ENCODE results near the gene TNS2.
"Not testable (repeated sequence)": the region's sequence is repeated elsewhere in the genome, so short reads cannot be mapped to it uniquely, and the experiment has no call there.

TNS2 gene

GRCh38 chr12:53049571-53050318, at the start of gene TNS2:
TNS2 (plus strand) TSS chr12:53050065; CDS start chr12:53050186, 121 bp downstream.
- no peak for DNase-seq

DNA sequence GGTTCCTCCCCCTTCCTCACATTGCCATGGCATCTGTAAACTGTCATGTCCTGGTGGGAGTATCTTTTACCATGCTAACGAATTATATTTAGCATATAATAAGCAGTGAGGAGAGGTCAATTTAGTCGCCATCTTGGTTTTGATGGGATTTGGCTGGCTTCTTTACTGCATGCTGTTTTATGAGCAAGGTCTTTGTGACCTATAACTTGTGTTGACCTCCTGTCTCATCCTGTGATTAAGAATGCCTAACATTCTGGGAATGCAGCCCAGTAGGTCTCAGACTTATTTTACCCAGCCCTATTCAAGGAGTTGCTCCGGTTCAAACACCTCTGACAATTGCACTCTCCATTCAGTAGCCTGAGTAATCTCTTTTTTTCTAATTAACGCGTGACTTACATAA, 45.7 kb upstream of the TNS2 start:
- DNase-seq = no peak

DNA sequence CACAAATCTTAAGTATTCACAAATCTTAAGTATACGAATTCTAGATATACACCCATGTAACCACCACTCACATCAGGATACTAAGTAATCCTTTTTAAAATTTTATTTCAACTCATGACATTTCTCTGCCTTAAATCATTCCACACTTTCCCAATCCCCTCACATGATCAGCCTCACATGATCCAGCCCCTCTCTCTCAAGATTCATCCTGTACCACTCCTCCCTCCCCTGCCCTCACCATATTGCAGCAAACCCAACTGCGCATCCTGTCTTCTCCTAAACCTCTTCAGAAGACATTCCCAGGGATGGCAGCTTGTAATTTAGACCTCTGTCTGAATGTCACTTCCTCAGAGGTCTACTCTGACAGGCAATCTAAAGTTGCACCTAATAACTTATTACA, 45.3 kb upstream of the TNS2 start:
- no peak for DNase-seq

GRCh38 chr12:53005215-53005985, 44.5 kb upstream of the TNS2 start:
- DNase-seq = peak in 1 of 4 experiments; percentile 4

DNA sequence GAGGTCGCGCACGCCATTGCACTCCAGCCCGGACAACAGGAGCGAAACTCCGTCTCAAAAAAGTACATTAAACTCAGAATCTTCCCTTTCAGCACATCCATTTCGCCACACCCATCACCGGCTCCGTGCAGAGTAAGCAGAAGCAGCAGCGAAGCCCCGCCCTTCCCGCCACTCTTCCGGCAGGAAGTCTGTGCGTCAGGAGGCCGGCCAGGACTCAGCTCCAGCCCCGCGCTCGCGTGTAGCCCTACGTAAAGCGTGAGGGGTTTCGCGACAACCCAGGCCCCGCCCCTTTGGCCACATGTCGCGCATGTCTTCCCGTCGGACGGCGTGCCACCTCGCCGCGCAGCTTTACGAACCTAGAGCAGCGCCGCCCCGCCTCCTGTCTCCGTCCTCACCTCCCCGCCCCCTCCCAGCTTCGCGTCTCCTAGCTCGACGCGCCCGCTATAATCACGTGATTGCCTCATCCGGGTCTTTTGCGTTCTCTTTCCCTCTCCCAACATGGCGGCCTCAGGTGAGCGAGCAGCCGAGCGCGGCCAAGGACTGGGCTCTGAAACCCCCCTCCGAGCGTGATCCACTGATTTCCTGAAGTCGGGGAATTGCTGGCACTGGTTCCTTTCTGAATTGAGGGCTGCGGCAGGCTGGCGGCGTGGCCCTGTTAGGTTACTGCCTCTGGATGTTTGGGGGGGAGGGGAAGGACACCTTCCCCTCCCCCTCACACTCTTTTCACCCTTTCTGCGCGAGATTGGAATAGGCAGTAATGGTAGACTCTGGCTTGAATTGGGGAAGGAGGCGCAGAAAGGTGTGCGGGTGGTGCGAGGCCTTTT, 43.7 kb upstream of the TNS2 start, which contains the start of gene EIF4B:
TSS of gene EIF4B (plus strand) at position 471 of the 824 bp plus-strand sequence. CDS start at position 499, 28 bp downstream.
- peak; percentile 98 to 99 (median 98) for DNase-seq

- peak; percentile 52 to 71 (median 68) for DNase-seq
These were observed 43.0 kb upstream of the TNS2 start for GRCh38 chr12:53006810-53007309.

- no peak for DNase-seq
These were observed 42.5 kb upstream of the TNS2 start for GRCh38 chr12:53007343-53007742.

DNA sequence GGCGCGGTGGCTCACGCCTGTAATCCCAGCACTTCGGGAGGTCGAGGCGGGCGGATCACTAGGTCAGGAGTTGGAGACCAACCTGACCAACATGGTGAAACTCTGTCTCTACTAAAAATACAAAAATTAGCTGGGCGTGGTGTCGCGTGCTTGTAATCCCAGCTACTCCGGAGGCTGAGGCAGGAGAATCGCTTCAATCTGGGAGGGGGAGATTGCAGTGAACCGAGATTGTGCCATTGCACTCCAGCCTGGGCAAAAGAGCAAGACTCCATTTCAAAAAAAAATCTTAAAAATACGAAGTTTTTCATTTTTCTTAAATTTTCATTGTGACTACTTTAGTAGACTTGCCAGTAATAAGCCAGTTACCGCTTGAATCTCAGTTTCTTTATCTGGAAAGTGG, 41.1 kb upstream of the TNS2 start:
- not testable (repeated sequence) for DNase-seq

DNA sequence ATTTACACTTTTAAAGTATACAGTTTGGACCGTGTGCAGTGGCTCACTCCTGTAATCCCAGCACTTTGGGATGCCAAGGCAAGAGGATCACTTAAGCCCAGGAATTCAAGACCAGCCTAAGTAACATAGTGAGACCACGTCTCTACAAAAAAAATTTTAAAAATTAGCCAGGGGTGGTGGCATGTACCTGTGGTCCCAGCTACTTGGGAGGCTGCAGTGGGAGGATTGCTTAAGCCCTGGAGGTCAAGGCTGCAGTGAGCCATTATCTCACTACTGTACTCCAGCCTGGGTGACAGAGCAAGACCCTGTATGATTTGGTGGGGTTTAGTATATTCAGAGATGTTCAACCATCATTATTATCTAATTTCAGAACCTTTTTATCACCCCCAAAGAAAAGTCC, 38.9 kb upstream of the TNS2 start:
- DNase-seq = no peak

DNA sequence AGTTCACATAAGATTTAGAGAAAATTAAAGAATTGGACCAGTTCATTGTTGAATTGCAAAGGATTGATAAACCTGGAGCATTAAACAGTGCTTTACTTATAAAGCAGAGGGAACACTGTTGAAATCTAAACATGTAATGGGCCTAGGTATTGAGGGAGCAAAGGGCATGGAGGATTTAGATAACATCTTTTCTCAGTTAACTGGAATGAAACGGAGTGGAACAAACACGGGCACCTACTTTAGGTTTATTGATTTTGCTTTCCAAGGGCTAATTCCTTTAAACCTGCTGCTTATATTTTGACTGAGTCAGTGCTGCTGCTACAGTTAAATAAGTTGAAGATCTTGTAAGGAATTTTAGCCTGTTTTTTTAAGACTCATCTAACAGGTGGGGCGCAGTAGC, 38.0 kb upstream of the TNS2 start:
- DNase-seq = no peak

- no peak for DNase-seq
These were observed 36.9 kb upstream of the TNS2 start for GRCh38 chr12:53012928-53013327.

GRCh38 chr12:53014709-53015108, 35.2 kb upstream of the TNS2 start:
- no peak for DNase-seq

DNA sequence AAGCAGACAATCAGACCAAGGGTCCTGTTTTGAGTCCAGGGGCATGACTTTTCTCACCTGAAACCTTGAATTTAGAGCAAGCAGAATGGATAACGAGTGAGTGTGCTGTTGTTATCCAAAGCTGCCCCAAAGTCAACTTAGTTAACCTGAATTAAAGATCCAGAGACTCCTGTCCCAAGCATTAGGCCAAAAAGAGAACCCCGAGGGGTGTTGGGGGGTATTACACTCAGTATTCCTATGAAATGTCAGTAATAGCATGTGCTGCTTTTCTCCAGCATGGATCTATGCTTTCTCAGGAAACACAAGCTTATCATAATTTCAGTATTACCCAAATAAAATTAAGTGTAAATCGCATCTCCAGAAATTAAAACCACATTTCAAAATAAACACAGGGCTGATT, 24.6 kb upstream of the TNS2 start:
- no peak for DNase-seq

- not testable (repeated sequence) for DNase-seq
These were observed 22.9 kb upstream of the TNS2 start for GRCh38 chr12:53027014-53027413.

- DNase-seq = no peak
These were observed 18.2 kb upstream of the TNS2 start for GRCh38 chr12:53031616-53032015.

- DNase-seq = not testable (repeated sequence)
These were observed 16.0 kb upstream of the TNS2 start for GRCh38 chr12:53033832-53034231.

DNA sequence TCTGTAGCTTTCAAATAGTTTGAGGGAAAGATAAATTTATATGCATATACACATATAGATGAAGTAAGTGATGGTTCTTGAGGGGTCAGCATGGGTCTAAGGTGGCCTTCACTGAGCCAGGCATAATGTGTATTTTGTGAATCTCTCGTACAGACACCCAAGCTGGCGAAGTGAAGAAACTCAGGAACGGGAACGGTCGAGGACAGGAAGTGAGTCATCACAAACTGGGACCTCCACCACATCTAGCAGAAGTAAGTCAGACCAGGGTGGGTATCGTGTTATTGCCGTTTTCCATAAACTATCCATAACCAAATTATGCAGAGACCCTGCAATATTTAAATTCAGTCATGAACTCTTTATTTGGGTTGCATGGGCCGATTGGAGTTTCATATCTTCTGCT, 15.4 kb upstream of the TNS2 start:
- no peak for DNase-seq

- DNase-seq = no peak
These were observed 13.1 kb upstream of the TNS2 start for GRCh38 chr12:53036802-53037201.

DNA sequence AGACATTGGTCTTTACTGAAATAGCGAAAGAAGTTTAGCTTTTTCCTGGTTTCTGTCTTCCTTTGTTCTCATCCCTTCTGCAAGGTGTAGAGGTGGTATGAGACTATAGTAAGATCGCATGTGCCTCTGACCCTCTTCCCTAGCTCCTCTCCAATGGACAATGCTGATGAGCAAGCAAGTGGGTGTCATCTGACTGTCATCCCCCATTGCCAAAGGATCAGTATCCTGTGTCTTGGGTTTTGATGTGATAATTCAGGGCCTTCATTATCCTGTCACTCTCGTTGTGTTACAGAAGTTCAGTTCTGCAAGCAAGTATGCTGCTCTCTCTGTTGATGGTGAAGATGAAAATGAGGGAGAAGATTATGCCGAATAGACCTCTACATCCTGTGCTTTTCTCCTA, 10.0 kb upstream of the TNS2 start:
- DNase-seq = no peak

- no peak for DNase-seq
These were observed 7.0 kb upstream of the TNS2 start for GRCh38 chr12:53042607-53043454.

- no peak for DNase-seq
These were observed 5.7 kb upstream of the TNS2 start for GRCh38 chr12:53044052-53044581.

All from activated naive CD4-positive, alpha-beta T cell (primary cell).